GM12891 (cell line): Measurements from ENCODE around the gene TM9SF1.

Experiments used
- PAX5 ChIP-seq: IDR thresholded peaks from 2 replicates; pipeline ENCODE4 v1.6.1; 2011; ENCODE audit warnings: low read length, moderate library complexity, mild to moderate bottlenecking; ENCODE audit not compliant: insufficient read depth, severe bottlenecking
- POLR2A ChIP-seq: IDR thresholded peaks from 2 replicates; pipeline ENCODE4 v1.6.1; 2011; ENCODE audit warnings: low read depth, low read length, control low read depth
- POLR2AphosphoS5 ChIP-seq: IDR thresholded peaks from 2 replicates; pipeline ENCODE4 v1.6.1; 2011; ENCODE audit warnings: low read depth, low read length, control low read depth
- POU2F2 ChIP-seq: IDR thresholded peaks from 2 replicates; pipeline ENCODE4 v1.6.1; 2011; ENCODE audit warnings: low read depth, mild to moderate bottlenecking, control low read depth, low read length, moderate library complexity
- SPI1 ChIP-seq: IDR thresholded peaks from 2 replicates; pipeline ENCODE4 v1.6.1; 2011; ENCODE audit warnings: low read depth, low read length, control low read depth
- TAF1 ChIP-seq: IDR thresholded peaks from 2 replicates; pipeline ENCODE4 v1.6.1; 2011; ENCODE audit warnings: low read depth, low read length, control low read depth

- 0 out of 2 replicates have a peak, but pooled peaks have one; percentile 28 for TF ChIP-seq POLR2A
- no peak; the same call in 1 of the 2 replicates for TF ChIP-seq POU2F2
- TF ChIP-seq POLR2AphosphoS5, result no peak; the same call in 1 of the 2 replicates
- no peak for TF ChIP-seq TAF1
- TF ChIP-seq PAX5, result no peak
- TF ChIP-seq SPI1, result no peak
Measured at GRCh38 chr14:24172871-24173281, 22.4 kb downstream of the TM9SF1 start.
